GM23338 (cell line): ENCODE results near the gene TNFRSF4. TPM values are rescaled to one million over a fixed set of nuclear protein-coding genes. Genes with fewer than 3 reads are reported as not detected.

Experiments used
- ATAC-seq: fragments of 200-7000 bp; cut with Tn5 transposase; 3 replicates; pipeline ENCODE4 v1.9.1; 2020
- DNase-seq: peaks from one replicate; pipeline ENCODE4 v3.0.0-alpha.2; 2015; ENCODE audit warnings: low spot score
- H2AFZ ChIP-seq: fragments of 200-600 bp; sonication (generic); 2 replicates; pipeline ENCODE4 v1.8.0; 2016; ENCODE audit warnings: antibody characterized with exemption, mild to moderate bottlenecking, moderate library complexity
- H3F3A ChIP-seq: fragments of 200-600 bp; sonication (generic); replicated peaks from 2 replicates; pipeline ENCODE4 v1.8.0; 2017; ENCODE audit warnings: antibody characterized with exemption, mixed run types, low read depth
- H3K27ac ChIP-seq: fragments of 200-600 bp; sonication (generic); 2 replicates; pipeline ENCODE4 v1.6.1; 2016; ENCODE audit warnings: low read depth
- H3K27me3 ChIP-seq: fragments of 200-600 bp; sonication (generic); 2 replicates; pipeline ENCODE4 v1.8.0; 2016; ENCODE audit warnings: mild to moderate bottlenecking, mixed run types, moderate library complexity; ENCODE audit not compliant: insufficient read depth
- H3K36me3 ChIP-seq: fragments of 200-600 bp; sonication (generic); 2 replicates; pipeline ENCODE4 v1.8.0; 2016; ENCODE audit warnings: mild to moderate bottlenecking; ENCODE audit not compliant: insufficient read depth
- H3K4me1 ChIP-seq: fragments of 200-600 bp; sonication (generic); 2 replicates; pipeline ENCODE4 v1.8.0; 2016; ENCODE audit warnings: mild to moderate bottlenecking, moderate library complexity; ENCODE audit not compliant: insufficient read depth
- H3K4me2 ChIP-seq: fragments of 200-600 bp; sonication (generic); 2 replicates; pipeline ENCODE4 v1.7.1; 2017; ENCODE audit warnings: mixed run types
- H3K4me3 ChIP-seq: fragments of 200-600 bp; sonication (generic); 2 replicates; pipeline ENCODE4 v1.6.1; 2016; ENCODE audit warnings: mixed run types
- H3K79me2 ChIP-seq: fragments of 200-600 bp; sonication (generic); replicated peaks from 2 replicates; pipeline ENCODE4 v1.8.0; 2017; ENCODE audit warnings: mild to moderate bottlenecking; ENCODE audit not compliant: insufficient read depth
- H3K9me2 ChIP-seq: fragments of 200-600 bp; sonication (generic); 2 replicates; pipeline ENCODE4 v1.8.0; 2017; ENCODE audit not compliant: insufficient read depth
- H4K20me1 ChIP-seq: fragments of 200-600 bp; sonication (generic); replicated peaks from 2 replicates; pipeline ENCODE4 v1.8.0; 2017; ENCODE audit warnings: mild to moderate bottlenecking; ENCODE audit not compliant: insufficient read depth
- H3K27ac Mint-ChIP-seq: 2 replicates; pipeline ENCODE4 v1.8.0; 2020; ENCODE audit warnings: inconsistent platforms, mild to moderate bottlenecking, moderate library complexity, mixed read lengths
- H3K27me3 Mint-ChIP-seq: 3 replicates; pipeline ENCODE4 v1.8.0; 2022; ENCODE audit warnings: low read depth, mild to moderate bottlenecking, moderate library complexity, mixed read lengths, inconsistent platforms; ENCODE audit not compliant: insufficient read depth, poor library complexity
- H3K36me3 Mint-ChIP-seq: 3 replicates; pipeline ENCODE4 v1.8.0; 2021; ENCODE audit warnings: low read depth, mild to moderate bottlenecking, inconsistent platforms, moderate library complexity, mixed read lengths
- H3K4me1 Mint-ChIP-seq: 3 replicates; pipeline ENCODE4 v1.8.0; 2020; ENCODE audit warnings: mild to moderate bottlenecking, inconsistent platforms, mixed read lengths
- H3K4me3 Mint-ChIP-seq: 3 replicates; pipeline ENCODE4 v1.8.0; 2021; ENCODE audit warnings: moderate library complexity, mild to moderate bottlenecking, inconsistent platforms, mixed read lengths
- H3K9me3 Mint-ChIP-seq: 3 replicates; pipeline ENCODE4 v1.8.0; 2020; ENCODE audit warnings: moderate library complexity, mild to moderate bottlenecking, inconsistent platforms, mixed read lengths
- CREB1 ChIP-seq: fragments of 250-450 bp; sonication (Bioruptor Pico); IDR thresholded peaks from 2 replicates; pipeline ENCODE4 v1.5.0; 2020; ENCODE audit warnings: low read depth, mild to moderate bottlenecking, moderate library complexity
- EZH2 ChIP-seq: fragments of 200-600 bp; sonication (generic); IDR thresholded peaks from one replicate; pipeline ENCODE4 v1.8.0; 2017; ENCODE audit warnings: antibody characterized with exemption, mild to moderate bottlenecking, low read depth; ENCODE audit not compliant: unreplicated experiment
- EZH2phosphoT487 ChIP-seq: fragments of 200-600 bp; sonication (generic); IDR thresholded peaks from one replicate; pipeline ENCODE4 v1.8.1; 2018; ENCODE audit warnings: antibody characterized with exemption; ENCODE audit not compliant: unreplicated experiment
- JUNB ChIP-seq: IDR thresholded peaks from one replicate; pipeline ENCODE4 v1.6.1; 2016; ENCODE audit warnings: antibody characterized with exemption; ENCODE audit not compliant: unreplicated experiment
- POLR2AphosphoS5 ChIP-seq: IDR thresholded peaks from 2 replicates; pipeline ENCODE4 v1.6.1; 2016; ENCODE audit warnings: antibody characterized with exemption, low read depth
- STAT1 ChIP-seq: IDR thresholded peaks from one replicate; pipeline ENCODE4 v1.6.1; 2016; ENCODE audit warnings: antibody characterized with exemption; ENCODE audit not compliant: unreplicated experiment
- ZNF114 ChIP-seq: fragments of 250-450 bp; sonication (Bioruptor Pico); IDR thresholded peaks from 2 replicates; pipeline ENCODE4 v1.5.0; 2020; ENCODE audit warnings: mild to moderate bottlenecking, moderate library complexity
- ZNF331 ChIP-seq: fragments of 250-450 bp; sonication (Bioruptor Pico); IDR thresholded peaks from 2 replicates; pipeline ENCODE4 v1.5.0; 2020; ENCODE audit warnings: low read depth, mild to moderate bottlenecking, moderate library complexity
- polyA plus RNA-seq: library from polyadenylated mRNA; unstranded; fragments of >200 nt; fragmentation: Nextera tagmentation; extraction: Ambion mirVana; gene quantifications from 2 replicates; pipeline ENCODE4 v1.2.1, GENCODE V29; 2016
- total RNA-seq: library from RNA; depleted of rRNA; stranded (reverse); fragments of >200 nt; shearing (Covaris generic); gene quantifications from 2 replicates; pipeline ENCODE4 v1.2.3, GENCODE V29; 2014
- TF ChIP-seq, protein P1 (sequence below): IDR thresholded peaks from one replicate; pipeline ENCODE4 v1.6.1; 2018; ENCODE audit warnings: antibody characterized with exemption; ENCODE audit not compliant: unreplicated experiment

TNFRSF4 gene
- total and polyA plus RNA-seq, 2 experiments from 2014 or later, result not detected

DNA sequence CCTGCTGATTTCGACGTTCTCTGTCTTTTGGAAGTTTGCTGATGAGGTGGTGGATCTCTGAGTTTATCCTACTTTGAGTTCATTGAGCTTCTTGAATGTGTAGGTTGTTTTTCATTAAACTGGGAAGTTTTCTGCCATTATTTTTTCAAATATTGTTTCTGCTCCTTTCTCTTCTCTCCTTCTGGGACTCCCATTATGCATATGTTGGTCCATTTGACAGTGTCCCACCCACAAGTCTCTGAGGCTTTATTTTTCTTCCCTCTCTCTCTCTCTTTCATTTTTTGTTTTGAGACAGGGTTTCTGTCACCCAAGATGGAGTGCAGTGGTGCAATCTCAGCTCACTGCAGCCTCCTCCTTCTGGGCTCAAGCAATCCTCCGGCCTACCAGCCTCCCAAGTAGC, 19.2 kb downstream of the TNFRSF4 start:
- Mint-ChIP-seq H3K27me3 (no peaks in the 10 kb centered on the region), H3K36me3 (peaks cover 9% of the 10 kb centered on the region; the same call in 2 of the 3 replicates), H3K27ac (no peak overlapping the region), H3K9me3 (peaks cover 44% of the 10 kb centered on the region), H3K4me1 (no peaks in the 10 kb centered on the region), H3K4me3 (no peak overlapping the region)
- H3K79me2 ChIP-seq, result no peaks in the 10 kb centered on the region
- no peaks in the 10 kb centered on the region for H3F3A ChIP-seq
- no peak for TF ChIP-seq ZNF114
- no peak for TF ChIP-seq STAT1
- no peak for TF ChIP-seq POLR2AphosphoS5
- TF ChIP-seq, protein P1, sequence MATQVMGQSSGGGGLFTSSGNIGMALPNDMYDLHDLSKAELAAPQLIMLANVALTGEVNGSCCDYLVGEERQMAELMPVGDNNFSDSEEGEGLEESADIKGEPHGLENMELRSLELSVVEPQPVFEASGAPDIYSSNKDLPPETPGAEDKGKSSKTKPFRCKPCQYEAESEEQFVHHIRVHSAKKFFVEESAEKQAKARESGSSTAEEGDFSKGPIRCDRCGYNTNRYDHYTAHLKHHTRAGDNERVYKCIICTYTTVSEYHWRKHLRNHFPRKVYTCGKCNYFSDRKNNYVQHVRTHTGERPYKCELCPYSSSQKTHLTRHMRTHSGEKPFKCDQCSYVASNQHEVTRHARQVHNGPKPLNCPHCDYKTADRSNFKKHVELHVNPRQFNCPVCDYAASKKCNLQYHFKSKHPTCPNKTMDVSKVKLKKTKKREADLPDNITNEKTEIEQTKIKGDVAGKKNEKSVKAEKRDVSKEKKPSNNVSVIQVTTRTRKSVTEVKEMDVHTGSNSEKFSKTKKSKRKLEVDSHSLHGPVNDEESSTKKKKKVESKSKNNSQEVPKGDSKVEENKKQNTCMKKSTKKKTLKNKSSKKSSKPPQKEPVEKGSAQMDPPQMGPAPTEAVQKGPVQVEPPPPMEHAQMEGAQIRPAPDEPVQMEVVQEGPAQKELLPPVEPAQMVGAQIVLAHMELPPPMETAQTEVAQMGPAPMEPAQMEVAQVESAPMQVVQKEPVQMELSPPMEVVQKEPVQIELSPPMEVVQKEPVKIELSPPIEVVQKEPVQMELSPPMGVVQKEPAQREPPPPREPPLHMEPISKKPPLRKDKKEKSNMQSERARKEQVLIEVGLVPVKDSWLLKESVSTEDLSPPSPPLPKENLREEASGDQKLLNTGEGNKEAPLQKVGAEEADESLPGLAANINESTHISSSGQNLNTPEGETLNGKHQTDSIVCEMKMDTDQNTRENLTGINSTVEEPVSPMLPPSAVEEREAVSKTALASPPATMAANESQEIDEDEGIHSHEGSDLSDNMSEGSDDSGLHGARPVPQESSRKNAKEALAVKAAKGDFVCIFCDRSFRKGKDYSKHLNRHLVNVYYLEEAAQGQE, result no peak
- no peak for TF ChIP-seq EZH2phosphoT487
- TF ChIP-seq EZH2, result no peak
- no peaks in the 10 kb centered on the region for H4K20me1 ChIP-seq
- DNase-seq, result peak; percentile 20
- H3K4me1 ChIP-seq, result no peaks in the 10 kb centered on the region
- no peak overlapping the region for H3K4me3 ChIP-seq
- no peak overlapping the region for H3K4me2 ChIP-seq
- H3K27ac ChIP-seq, result no peak overlapping the region
- no peak overlapping the region for H2AFZ ChIP-seq
- H3K9me2 ChIP-seq, result no peaks in the 10 kb centered on the region
- ATAC-seq, result no peak
- no peaks in the 10 kb centered on the region for H3K36me3 ChIP-seq
- H3K27me3 ChIP-seq, result no peaks in the 10 kb centered on the region

DNA sequence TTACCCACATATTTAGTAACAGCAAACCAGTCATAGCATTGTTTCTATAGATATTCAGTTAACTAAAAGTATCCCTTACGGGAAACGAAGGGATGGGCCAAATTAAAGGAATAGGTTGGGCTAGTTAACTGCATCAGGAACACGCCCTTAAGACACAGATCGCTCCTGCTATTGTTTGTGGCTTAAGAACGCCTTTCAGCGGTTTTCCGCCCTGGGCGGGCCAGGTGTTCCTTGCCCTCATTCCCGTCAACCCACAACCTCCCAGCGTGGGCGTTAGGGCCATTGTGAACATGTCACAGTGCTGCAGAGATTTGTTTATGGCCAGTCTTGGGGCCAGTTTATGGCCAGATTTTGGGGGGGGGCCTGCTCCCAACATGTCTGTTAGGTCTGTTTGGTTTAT, 22.2 kb downstream of the TNFRSF4 start:
- no peak for ATAC-seq
- H3K4me3 Mint-ChIP-seq, result no peak overlapping the region
- TF ChIP-seq JUNB (no peak), EZH2phosphoT487 (no peak), ZNF114 (no peak), CREB1 (CRISPR knock-in tag) (no peak), EZH2 (no peak), ZNF331 (CRISPR knock-in tag) (no peak)
- TF ChIP-seq, protein P1, result no peak

More for the DNA sequence above, 22.2 kb downstream of the TNFRSF4 start:
- H3F3A ChIP-seq, result no peaks in the 10 kb centered on the region
- DNase-seq, result peak; percentile 35
- no peaks in the 10 kb centered on the region for H3K27me3 ChIP-seq
- no peak overlapping the region for H3K4me2 ChIP-seq
- H3K4me3 ChIP-seq, result no peak overlapping the region
- Mint-ChIP-seq H3K27ac (no peak overlapping the region), H3K36me3 (peaks cover 9% of the 10 kb centered on the region; the same call in 2 of the 3 replicates), H3K27me3 (no peaks in the 10 kb centered on the region), H3K9me3 (peaks cover 46% of the 10 kb centered on the region), H3K4me1 (no peaks in the 10 kb centered on the region)
- no peaks in the 10 kb centered on the region for H4K20me1 ChIP-seq
- H3K27ac ChIP-seq, result no peak overlapping the region
- no peaks in the 10 kb centered on the region for H3K36me3 ChIP-seq
- no peaks in the 10 kb centered on the region for H3K4me1 ChIP-seq
- no peaks in the 10 kb centered on the region for H3K79me2 ChIP-seq
- H3K9me2 ChIP-seq, result no peaks in the 10 kb centered on the region
- H2AFZ ChIP-seq, result no peak overlapping the region
